ENCODE data around the gene NOLC1. TPM values are rescaled to one million over a fixed set of nuclear protein-coding genes. Genes with fewer than 3 reads are reported as not detected.

Gene NOLC1
- total and polyA plus RNA-seq, 11 donors = 10.1 to 67.5 (median 29.0) TPM

DNA sequence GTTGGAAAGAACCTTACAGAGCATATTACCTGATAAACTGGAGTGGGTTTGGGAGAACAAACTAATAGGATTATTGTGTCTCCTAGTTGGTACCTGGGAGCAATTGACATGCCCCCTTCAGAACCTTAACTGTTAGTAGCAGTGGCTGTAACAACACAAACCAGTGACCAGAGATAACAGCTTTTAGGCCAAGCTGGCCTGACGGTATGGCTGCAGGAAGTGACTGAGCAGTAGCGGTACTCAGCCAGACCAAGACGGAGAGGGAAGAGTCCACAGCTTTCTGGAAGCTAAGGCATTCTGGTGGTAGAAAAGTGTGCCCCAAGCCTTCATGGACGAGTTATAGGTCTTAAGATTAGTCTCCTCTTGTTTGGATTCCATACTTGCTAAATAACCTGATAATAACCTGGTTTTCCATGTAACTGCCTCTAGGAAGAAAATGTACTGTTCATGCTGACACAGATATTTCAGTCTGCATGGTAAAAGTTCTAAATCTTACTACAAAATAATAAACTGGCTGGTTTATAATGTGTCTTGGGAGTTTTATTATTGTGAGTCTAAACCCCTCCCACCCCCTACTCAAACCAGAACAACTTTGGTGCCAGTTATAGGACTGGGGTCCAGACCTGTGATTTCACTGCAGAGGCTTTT lies 11.3 kb downstream of the NOLC1 start:
- no peak for TF ChIP-seq POLR2A (IDR thresholded peaks at IDR 0.05)
- TF ChIP-seq, protein P1, sequence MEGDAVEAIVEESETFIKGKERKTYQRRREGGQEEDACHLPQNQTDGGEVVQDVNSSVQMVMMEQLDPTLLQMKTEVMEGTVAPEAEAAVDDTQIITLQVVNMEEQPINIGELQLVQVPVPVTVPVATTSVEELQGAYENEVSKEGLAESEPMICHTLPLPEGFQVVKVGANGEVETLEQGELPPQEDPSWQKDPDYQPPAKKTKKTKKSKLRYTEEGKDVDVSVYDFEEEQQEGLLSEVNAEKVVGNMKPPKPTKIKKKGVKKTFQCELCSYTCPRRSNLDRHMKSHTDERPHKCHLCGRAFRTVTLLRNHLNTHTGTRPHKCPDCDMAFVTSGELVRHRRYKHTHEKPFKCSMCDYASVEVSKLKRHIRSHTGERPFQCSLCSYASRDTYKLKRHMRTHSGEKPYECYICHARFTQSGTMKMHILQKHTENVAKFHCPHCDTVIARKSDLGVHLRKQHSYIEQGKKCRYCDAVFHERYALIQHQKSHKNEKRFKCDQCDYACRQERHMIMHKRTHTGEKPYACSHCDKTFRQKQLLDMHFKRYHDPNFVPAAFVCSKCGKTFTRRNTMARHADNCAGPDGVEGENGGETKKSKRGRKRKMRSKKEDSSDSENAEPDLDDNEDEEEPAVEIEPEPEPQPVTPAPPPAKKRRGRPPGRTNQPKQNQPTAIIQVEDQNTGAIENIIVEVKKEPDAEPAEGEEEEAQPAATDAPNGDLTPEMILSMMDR (IDR thresholded peaks at IDR 0.05) = no peak
- no peak for ATAC-seq
- no peaks in the 10 kb centered on the region for H3K9me3 ChIP-seq
- H3K4me3 ChIP-seq = no peak overlapping the region
- no peaks in the 10 kb centered on the region for H3K27me3 ChIP-seq
- no peaks in the 10 kb centered on the region for H3K4me1 ChIP-seq
- intact Hi-C loops (cut with DNase I) = loop anchor here in 3 of 10 donors (10.0 kb wide), 3 partner anchors 61 to 421 kb away; partner anchors contain the start of genes ELOVL3 (in 1 of the 3) and PSD (in 1 of the 3)
- whole genome bisulfite sequencing, 4 donors = 68 to 73% (median 70%) methylated on average over 4 of the region's 4 CpGs
- H3K36me3 ChIP-seq = peaks cover 0 to 64% (median 59%) of the 10 kb centered on the region in 9 donors
- H3K27ac ChIP-seq = no peak overlapping the region
- DNase-seq = no peak

DNA sequence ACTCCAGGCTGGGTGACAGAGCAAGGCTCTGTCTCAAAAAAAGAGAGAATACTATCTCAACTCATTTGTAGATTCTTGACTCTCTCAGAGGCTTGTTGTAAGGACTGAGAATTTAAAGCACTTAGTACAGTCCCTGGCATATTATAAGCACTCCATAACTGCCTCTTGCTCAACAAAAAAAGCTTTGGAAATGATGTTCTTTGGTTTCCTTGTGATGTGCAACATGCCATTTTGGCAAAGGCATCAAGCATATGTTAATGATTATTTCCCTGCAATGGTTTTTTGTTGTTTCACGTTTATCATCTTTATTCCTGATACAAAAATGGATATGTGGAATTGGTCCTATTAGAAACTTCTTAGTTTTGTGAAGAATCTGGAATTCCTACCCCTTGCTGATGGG lies 15.7 kb downstream of the NOLC1 start:
- Histone ChIP-seq H3K27me3 (no peaks in the 10 kb centered on the region), H3K27ac (no peak overlapping the region), H3K4me1 (peaks cover 0 to 12% (median 2%) of the 10 kb centered on the region in 12 donors), H3K36me3 (peaks cover 0 to 20% (median 15%) of the 10 kb centered on the region in 9 donors), H3K4me3 (no peak overlapping the region), H3K9me3 (no peaks in the 10 kb centered on the region)
- DNase-seq = no peak
- intact Hi-C loops (cut with DNase I) = loop anchor here in 9 of 10 donors (2.0 to 10.0 kb wide), 11 partner anchors 57 to 417 kb away; partner anchors contain the start of genes ELOVL3 (in 6 of the 9), NFKB2 (in 1 of the 9) and PSD (in 1 of the 9)
- WGBS, 4 donors = 45 to 70% (median 54%) methylated on average over 1 of the region's 1 CpG
- no peak for ATAC-seq
- TF ChIP-seq, protein P1 (IDR thresholded peaks at IDR 0.05) = no peak
- no peak for TF ChIP-seq POLR2A (IDR thresholded peaks at IDR 0.05)

DNA sequence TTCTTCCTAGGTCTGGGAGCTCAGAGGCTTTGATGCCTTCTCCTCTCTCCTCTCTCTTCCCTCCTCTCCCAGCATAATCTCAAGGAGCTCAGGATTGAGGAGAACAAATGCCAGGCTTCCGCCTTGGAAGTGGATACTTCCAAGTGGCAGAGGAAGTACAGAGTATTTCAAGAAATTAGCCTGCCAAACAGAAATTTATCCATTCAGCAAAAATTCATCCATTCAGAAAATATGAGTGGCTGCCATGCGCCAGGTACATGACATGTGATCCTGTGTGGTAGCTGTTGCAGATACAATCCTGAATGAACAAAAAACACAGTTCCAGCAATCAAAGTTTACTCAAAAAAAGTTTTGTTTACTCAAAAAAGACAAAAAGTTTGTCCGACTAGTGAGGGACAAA lies 18.4 kb downstream of the NOLC1 start:
- Histone ChIP-seq H3K27ac (no peak overlapping the region), H3K36me3 (no peaks in the 10 kb centered on the region), H3K27me3 (no peaks in the 10 kb centered on the region), H3K4me1 (peaks cover 0 to 12% (median 2%) of the 10 kb centered on the region in 12 donors), H3K4me3 (no peak overlapping the region), H3K9me3 (no peaks in the 10 kb centered on the region)
- no peak for DNase-seq
- no peak for ATAC-seq
- TF ChIP-seq POLR2A (IDR thresholded peaks at IDR 0.05) = no peak
- TF ChIP-seq, protein P1 (IDR thresholded peaks at IDR 0.05) = no peak
- WGBS, 4 donors = 59 to 87% (median 68%) methylated on average over 3 of the region's 3 CpGs
- intact Hi-C loops (cut with DNase I) = loop anchor here in 4 of 10 donors (2.0 to 5.0 kb wide), 2 partner anchors 54 to 182 kb away; no protein-coding TSS in a partner anchor

DNA sequence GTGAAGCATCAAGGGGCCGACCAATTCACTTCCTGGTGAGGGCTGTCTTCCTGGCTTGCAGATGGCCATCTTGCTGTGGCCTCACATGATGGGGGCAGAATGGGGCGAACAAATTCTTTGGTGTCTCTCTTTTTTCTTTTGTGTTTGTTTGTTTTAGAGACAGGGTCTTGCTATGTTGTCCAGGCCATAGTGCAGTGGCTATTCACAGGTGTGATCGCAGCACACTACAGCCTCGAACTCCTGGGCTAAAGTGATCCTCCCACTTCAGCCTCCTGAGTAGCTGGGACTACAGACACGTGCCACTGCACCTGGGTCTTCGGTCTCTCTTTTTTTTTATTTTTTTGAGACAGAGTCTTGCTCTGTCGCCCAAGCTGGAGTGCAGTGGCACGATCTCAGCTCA lies 20.1 kb downstream of the NOLC1 start:
- DNase-seq (no peak), ATAC-seq (no peak)
- Histone ChIP-seq H3K27me3 (peaks cover 0 to 9% (median 0%) of the 10 kb centered on the region in 9 donors), H3K4me1 (peaks cover 0 to 15% (median 2%) of the 10 kb centered on the region in 12 donors), H3K9me3 (no peaks in the 10 kb centered on the region), H3K4me3 (no peak overlapping the region), H3K36me3 (no peaks in the 10 kb centered on the region), H3K27ac (no peak overlapping the region)
- TF ChIP-seq, protein P1 (IDR thresholded peaks at IDR 0.05) = no peak
- no peak for TF ChIP-seq POLR2A (IDR thresholded peaks at IDR 0.05)
- intact Hi-C loops (cut with DNase I) = loop anchor here in 3 of 10 donors (5.0 kb wide), 1 partner anchor 180 kb away; no protein-coding TSS in a partner anchor
- 78 to 88% (median 85%) methylated on average over 8 of the region's 8 CpGs for WGBS, 4 donors

Measured in heart left ventricle (tissue), 16 donors.